ENCODE measurements around the gene ZKSCAN7.
"Not testable (repeated sequence)": the region's sequence is repeated elsewhere in the genome, so short reads cannot be mapped to it uniquely, and the experiment has no call there.

ZKSCAN7 gene

DNA sequence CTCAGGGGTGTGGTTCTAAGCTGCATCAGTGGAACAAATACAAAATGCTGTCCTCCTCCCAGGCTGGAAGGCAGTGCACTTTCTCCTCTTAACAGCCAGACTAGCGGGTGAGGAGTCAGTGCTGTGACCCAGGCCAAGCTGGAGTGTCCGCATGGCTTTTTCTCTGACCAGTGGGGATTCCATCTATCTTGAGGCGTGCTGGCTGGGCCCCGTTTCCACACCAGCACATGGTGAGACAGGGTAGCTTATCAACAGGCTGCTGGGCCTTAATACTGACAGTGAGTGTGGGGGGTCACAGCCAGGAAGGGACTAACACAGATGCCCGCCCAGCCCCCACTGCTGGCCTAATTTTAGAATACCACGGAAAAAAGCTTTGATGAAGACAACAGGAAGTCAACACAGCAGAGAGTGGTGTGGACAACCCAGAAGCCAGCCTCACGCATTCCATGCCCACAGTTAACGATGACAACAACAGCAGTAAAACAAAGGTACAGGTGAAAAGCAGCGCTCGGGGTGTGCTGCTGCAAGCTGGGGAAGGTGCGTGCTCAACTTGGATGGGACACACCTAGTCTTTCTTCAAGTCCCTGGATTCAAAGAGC, 22.5 kb downstream of the ZKSCAN7 start:
- not testable (repeated sequence) for DNase-seq

DNA sequence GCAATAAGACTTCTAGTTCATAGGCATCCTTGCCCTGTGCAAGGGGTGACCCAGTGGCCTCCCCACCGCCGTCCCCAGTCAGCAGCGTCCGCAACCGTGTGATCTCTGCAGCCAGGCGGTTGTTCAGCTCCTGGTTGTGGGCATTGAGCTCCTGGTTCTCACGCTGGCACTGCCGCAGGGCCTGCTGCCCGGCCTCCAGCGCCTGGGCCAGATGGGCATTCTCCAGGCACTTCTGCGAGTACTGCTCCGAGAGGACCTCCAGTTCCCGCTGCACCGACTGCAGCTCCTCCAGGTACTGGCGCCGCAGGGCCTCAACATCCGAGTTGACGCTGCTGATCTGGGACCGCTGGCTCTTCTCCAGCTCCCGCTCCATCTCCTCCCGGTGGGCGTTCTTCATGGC, 23.3 kb downstream of the ZKSCAN7 start:
- DNase-seq: not testable (repeated sequence)

DNA sequence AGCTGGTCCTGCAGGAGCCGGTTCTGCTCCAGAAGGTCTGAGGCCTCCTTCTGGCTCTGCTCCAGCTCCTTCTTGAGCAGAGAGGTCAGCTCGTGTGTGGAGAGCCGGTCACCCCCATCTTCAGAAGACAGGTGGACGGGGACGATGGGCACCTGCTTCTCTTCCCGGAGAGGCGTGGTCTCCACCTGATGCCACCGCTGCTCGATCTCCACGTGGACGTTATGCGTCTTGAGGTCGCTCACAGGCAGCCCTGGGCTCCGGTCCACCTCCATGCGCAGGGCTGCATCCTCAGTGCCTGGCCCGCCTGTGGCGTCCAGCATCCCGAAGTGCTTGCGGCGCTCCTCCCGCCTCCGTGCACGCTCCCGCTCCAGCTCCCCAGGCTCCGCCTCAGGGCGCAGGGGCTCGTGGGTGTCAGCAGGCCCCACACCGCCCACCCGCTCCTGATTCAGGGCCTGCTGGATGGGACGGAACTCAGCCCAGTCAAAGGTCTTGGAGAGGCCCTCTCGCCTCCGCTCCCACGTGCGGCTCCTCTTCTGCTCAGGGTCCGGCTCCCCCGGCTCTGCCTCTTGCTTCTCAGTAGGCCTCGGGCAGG, 24.0 kb downstream of the ZKSCAN7 start:
- not testable (repeated sequence) for DNase-seq

DNA sequence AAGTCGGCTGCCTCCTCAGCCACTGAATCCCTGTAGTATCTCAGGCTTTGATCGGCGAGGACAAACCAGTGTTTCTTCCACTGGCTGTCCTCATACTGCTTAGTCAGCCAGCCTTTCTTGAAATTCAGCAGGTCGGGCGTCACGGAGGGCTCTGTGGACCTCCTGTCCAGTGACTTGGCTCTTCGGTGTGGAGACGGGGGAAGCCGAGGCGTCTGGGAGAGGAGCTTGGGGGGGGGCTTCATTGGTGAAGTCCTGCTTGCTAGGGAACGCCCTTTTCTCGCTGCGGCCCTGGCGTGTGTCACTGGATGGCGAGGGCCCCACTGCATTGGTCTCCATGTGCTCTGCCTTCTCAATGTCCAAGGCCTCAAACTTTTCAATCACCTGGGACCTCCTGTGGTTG, 24.8 kb downstream of the ZKSCAN7 start:
- DNase-seq: not testable (repeated sequence)

DNA sequence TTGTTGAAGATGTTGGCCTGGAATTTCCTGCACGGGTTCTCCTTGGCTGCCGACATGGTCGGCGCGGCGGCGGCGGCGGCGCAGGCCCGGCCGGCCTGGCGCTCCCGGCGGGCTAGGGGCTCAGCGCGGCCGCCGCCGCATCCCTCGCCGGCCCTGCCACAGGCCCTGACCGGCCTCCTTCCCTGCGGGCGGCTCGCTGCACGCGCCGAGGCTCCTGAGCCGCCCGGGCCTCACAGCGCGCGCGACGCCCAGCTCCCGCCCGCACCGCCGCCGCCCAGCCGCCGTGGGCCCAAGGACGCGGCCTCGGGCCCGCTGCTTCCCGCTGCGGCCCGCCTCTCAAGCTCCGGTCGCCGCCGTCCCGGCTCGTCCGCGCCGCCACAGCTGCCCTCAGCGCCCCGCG, 26.0 kb downstream of the ZKSCAN7 start:
- not testable (repeated sequence) for DNase-seq

DNA sequence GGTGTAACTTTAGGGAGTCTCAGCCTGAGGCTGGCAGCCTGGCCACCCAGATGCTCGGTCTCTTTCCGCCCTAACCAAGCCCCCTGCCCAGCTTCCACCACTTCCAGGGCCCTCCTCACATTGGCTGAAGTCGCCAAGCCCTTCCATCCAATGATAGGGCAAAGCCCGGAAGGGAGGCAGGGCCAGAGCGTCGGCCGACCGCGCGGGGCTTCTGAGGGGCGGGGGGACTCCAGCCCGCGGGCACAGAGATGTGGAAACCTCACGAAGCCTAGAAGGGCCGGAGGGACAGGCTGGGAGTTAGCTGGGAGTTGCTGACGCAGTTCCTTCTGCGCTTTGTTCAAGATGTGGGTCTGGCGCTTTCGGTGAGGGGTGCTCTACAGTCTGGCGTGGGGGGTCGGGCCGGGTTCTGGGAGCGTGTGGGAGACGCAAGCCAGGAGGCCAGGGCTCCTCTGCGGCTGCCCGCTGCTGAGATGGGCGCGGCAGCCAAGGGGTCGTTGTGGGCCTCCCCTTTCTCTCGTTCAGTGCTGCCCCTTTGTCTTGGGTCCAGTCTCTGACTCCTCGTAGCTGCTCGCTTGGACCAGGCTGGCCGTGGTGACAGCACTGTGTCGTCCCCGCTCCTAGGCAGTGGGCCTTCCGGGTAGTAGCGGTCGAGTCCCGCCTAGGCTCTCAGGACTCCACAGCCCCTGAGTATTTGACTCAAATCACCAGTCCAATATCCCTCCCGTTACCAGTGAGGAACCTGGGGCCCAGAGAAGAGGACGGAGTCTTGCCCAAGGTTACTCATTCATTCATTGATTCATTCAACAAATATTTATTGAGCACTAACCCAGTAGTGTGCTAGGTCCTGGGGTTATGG, 29.9 kb downstream of the ZKSCAN7 start, which contains the start of gene ZNF660:
TSS of gene ZNF660 (plus strand) at position 319 of the 856 bp plus-strand sequence. CDS start 9,230 bp downstream, outside the sequence.
- peak; percentile 14 for DNase-seq

DNA sequence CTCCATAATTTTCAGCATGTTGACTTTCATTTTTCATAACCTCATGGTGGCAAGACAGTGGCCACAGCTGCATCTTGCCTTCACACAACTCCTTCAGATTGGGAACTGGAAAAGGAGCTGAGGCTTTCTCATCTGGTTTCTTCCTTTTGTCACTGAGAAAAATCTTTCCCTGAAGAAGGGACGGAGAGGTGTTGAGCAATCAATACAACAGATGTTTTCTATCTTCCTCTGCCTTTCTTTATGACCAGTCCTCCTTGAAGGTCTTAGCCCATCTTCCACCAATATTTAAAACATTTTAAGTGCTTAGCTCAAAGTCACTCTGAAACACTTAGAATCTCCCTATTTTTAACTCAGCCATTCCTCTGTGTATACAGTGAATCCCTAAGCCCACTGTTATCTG, 41.6 kb downstream of the ZKSCAN7 start:
- no peak for DNase-seq

DNA sequence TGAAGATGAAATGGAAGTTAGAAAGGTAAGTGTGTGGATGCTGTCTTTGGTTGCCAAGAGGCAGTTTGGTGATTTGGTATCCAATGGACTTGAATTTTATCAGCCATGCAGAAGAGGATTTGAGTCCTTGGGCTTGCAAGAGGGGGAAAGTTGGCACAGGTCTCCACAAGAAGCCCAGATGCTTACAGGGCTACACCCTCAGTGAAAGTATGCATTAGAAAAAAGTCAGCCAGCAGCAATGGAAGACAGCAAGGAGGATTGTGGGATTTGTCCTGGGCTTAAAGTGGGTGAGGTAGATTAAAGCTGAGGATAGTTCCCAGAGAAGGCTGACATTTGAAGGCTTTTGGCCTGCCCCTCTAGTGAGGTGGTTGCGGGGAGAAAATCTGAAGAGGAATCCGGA, 46.8 kb downstream of the ZKSCAN7 start:
- DNase-seq: no peak

DNA sequence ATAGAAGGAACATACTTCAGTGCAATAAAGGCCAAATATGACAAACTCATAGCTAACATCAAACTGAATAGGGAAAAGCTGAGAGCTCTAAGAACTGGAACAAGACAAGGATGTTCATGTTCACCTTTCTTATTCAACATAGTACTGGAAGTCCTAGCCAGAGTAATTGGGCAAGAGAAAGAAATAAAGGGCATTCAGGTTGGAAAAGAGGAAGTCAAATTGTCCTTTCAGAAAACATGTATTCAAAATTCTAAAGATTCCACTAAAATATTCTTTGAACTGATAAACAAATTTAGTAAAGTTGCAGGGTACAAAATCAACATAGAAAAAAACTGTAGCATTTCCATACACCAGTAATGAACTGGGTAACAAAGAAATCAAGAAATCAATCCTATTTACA, 57.7 kb downstream of the ZKSCAN7 start:
- DNase-seq: no peak

All from NCI-H1436 treated with DMSO at 0.1 percent for 48 hours (cell line).